Astrocyte (in vitro differentiated cells and primary cell): Measurements from ENCODE around the gene ARHGAP28. TPM values are rescaled to one million over a fixed set of nuclear protein-coding genes. Genes with fewer than 3 reads are reported as not detected.

Experiments used
- DNase-seq: peaks from one replicate; pipeline ENCODE4 v3.0.0-alpha.2; 2010; ENCODE audit warnings: low read depth
- FAIRE-seq: peaks from 2 replicates; lab custom pipeline; 2011; peaks lifted over from hg19 to GRCh38; lab: Jason Lieb, UNC
- H2AFZ ChIP-seq: 2 replicates; pipeline ENCODE4 v1.6.0; 2012; ENCODE audit warnings: low read depth, low read length, inconsistent platforms
- H3K27ac ChIP-seq: 2 replicates; pipeline ENCODE4 v1.5.1; 2011; ENCODE audit warnings: low read depth, low read length, inconsistent platforms
- H3K27me3 ChIP-seq: 2 replicates; pipeline ENCODE4 v1.6.0; 2011; ENCODE audit warnings: low read length, inconsistent platforms; ENCODE audit not compliant: insufficient read depth
- H3K36me3 ChIP-seq: 2 replicates; pipeline ENCODE4 v1.5.1; 2011; ENCODE audit warnings: low read length, inconsistent platforms; ENCODE audit not compliant: insufficient read depth
- H3K4me1 ChIP-seq: 2 replicates; pipeline ENCODE4 v1.5.1; 2011; ENCODE audit warnings: low read length, inconsistent platforms; ENCODE audit not compliant: insufficient read depth
- H3K4me2 ChIP-seq: 2 replicates; pipeline ENCODE4 v1.6.0; 2012; ENCODE audit warnings: low read length, inconsistent platforms
- H3K4me3 ChIP-seq: 2 replicates; pipeline ENCODE4 v1.5.1; 2011; ENCODE audit warnings: low read depth, mild to moderate bottlenecking, low read length, inconsistent platforms; ENCODE audit not compliant: insufficient read depth
- H3K79me2 ChIP-seq: 2 replicates; pipeline ENCODE4 v1.6.0; 2012; ENCODE audit warnings: mild to moderate bottlenecking, low read length, inconsistent platforms; ENCODE audit not compliant: insufficient read depth
- H3K9ac ChIP-seq: 2 replicates; pipeline ENCODE4 v1.6.0; 2012; ENCODE audit warnings: mild to moderate bottlenecking, low read length, inconsistent platforms
- H3K9me3 ChIP-seq: 2 replicates; pipeline ENCODE4 v1.5.1; 2012; ENCODE audit warnings: low read depth, mild to moderate bottlenecking, low read length, inconsistent platforms; ENCODE audit not compliant: insufficient read depth
- H4K20me1 ChIP-seq: 2 replicates; pipeline ENCODE4 v1.6.0; 2012; ENCODE audit warnings: low read length, inconsistent platforms; ENCODE audit not compliant: insufficient read depth
- H3K27ac Mint-ChIP-seq: one replicate; pipeline ENCODE4 v1.8.0; 2021; ENCODE audit warnings: mild to moderate bottlenecking, mixed read lengths; ENCODE audit not compliant: unreplicated experiment
- H3K27me3 Mint-ChIP-seq: one replicate; pipeline ENCODE4 v1.8.0; 2021; ENCODE audit warnings: low read depth, mixed read lengths; ENCODE audit not compliant: unreplicated experiment
- H3K36me3 Mint-ChIP-seq: one replicate; pipeline ENCODE4 v1.8.0; 2021; ENCODE audit warnings: low read depth, mixed read lengths; ENCODE audit not compliant: unreplicated experiment
- H3K4me1 Mint-ChIP-seq: one replicate; pipeline ENCODE4 v1.8.0; 2021; ENCODE audit warnings: low read depth, mixed read lengths; ENCODE audit not compliant: unreplicated experiment
- H3K4me3 Mint-ChIP-seq: one replicate; pipeline ENCODE4 v1.8.0; 2021; ENCODE audit warnings: mild to moderate bottlenecking, moderate library complexity, mixed read lengths; ENCODE audit not compliant: unreplicated experiment
- H3K9me3 Mint-ChIP-seq: one replicate; pipeline ENCODE4 v1.8.0; 2021; ENCODE audit warnings: mild to moderate bottlenecking, mixed read lengths; ENCODE audit not compliant: unreplicated experiment
- CTCF ChIP-seq: IDR thresholded peaks from 2 replicates; pipeline ENCODE4 v1.5.1; 2011; ENCODE audit warnings: low read depth, mild to moderate bottlenecking, inconsistent platforms, low read length, moderate library complexity; ENCODE audit not compliant: insufficient read depth
- EZH2 ChIP-seq: IDR thresholded peaks from 2 replicates; pipeline ENCODE4 v1.6.1; 2012; ENCODE audit warnings: mild to moderate bottlenecking, low read length, inconsistent platforms; ENCODE audit not compliant: insufficient read depth
- total RNA-seq: library from RNA; stranded (reverse); gene quantifications from 2 replicates; pipeline ENCODE4 v1.2.1, GENCODE V29; 2021

Gene ARHGAP28
- total RNA-seq, 1 donor from 2014 or later = 15.5 TPM

- DNase-seq (no peak), FAIRE-seq (no peak)
- no peaks in the 10 kb centered on the region for H3K79me2 ChIP-seq
- no peak overlapping the region for H3K27ac ChIP-seq
- H3K4me1 Mint-ChIP-seq = peaks cover 28% of the 10 kb centered on the region
- H3K4me1 ChIP-seq = no peaks in the 10 kb centered on the region
- H3K4me3 ChIP-seq = no peak overlapping the region
- H3K27ac Mint-ChIP-seq = peak overlapping the region; percentile 44
- no peaks in the 10 kb centered on the region for H3K36me3 Mint-ChIP-seq
- H3K4me3 Mint-ChIP-seq = no peak overlapping the region
- H3K27me3 Mint-ChIP-seq = no peaks in the 10 kb centered on the region
- no peaks in the 10 kb centered on the region for H3K36me3 ChIP-seq
- TF ChIP-seq EZH2 = no peak
- no peaks in the 10 kb centered on the region for H3K9me3 ChIP-seq
- no peaks in the 10 kb centered on the region for H3K9me3 Mint-ChIP-seq
- H3K27me3 ChIP-seq = no peaks in the 10 kb centered on the region
- H2AFZ ChIP-seq = no peak overlapping the region
- H3K4me2 ChIP-seq = no peak overlapping the region
- no peaks in the 10 kb centered on the region for H4K20me1 ChIP-seq
- H3K9ac ChIP-seq = no peak overlapping the region
Measured at GRCh38 chr18:6722690-6723089, 6.8 kb upstream of the ARHGAP28 start.

GRCh38 chr18:6724331-6724730 is 5.2 kb upstream of the ARHGAP28 start:
- H3K4me2 ChIP-seq = no peak overlapping the region
- H3K36me3 ChIP-seq = no peaks in the 10 kb centered on the region
- no peaks in the 10 kb centered on the region for H4K20me1 ChIP-seq
- Mint-ChIP-seq H3K9me3 (no peaks in the 10 kb centered on the region), H3K27me3 (no peaks in the 10 kb centered on the region), H3K4me1 (peaks cover 17% of the 10 kb centered on the region), H3K36me3 (no peaks in the 10 kb centered on the region), H3K27ac (no peak overlapping the region), H3K4me3 (no peak overlapping the region)
- H3K4me1 ChIP-seq = peaks cover 3% of the 10 kb centered on the region
- no peak overlapping the region for H3K9ac ChIP-seq
- no peak overlapping the region for H2AFZ ChIP-seq
- H3K27me3 ChIP-seq = no peaks in the 10 kb centered on the region
- H3K4me3 ChIP-seq = no peak overlapping the region
- FAIRE-seq = no peak
- no peak for DNase-seq
- no peak overlapping the region for H3K27ac ChIP-seq
- H3K79me2 ChIP-seq = no peaks in the 10 kb centered on the region
- TF ChIP-seq CTCF (no peak), EZH2 (no peak)
- H3K9me3 ChIP-seq = no peaks in the 10 kb centered on the region

GRCh38 chr18:6728331-6728730 is 1.2 kb upstream of the ARHGAP28 start:
- DNase-seq = no peak
- no peaks in the 10 kb centered on the region for H3K36me3 Mint-ChIP-seq
- H3K27ac Mint-ChIP-seq = peak overlapping the region; percentile 93
- no peaks in the 10 kb centered on the region for H3K27me3 ChIP-seq
- FAIRE-seq = no peak
- H3K36me3 ChIP-seq = no peaks in the 10 kb centered on the region
- H3K4me1 Mint-ChIP-seq = peaks cover 19% of the 10 kb centered on the region
- no peak overlapping the region for H3K9ac ChIP-seq
- H3K4me2 ChIP-seq = no peak overlapping the region
- no peak overlapping the region for H3K27ac ChIP-seq
- no peaks in the 10 kb centered on the region for H3K27me3 Mint-ChIP-seq
- H3K4me3 ChIP-seq = no peak overlapping the region
- H3K79me2 ChIP-seq = no peaks in the 10 kb centered on the region
- no peaks in the 10 kb centered on the region for H4K20me1 ChIP-seq
- no peak overlapping the region for H2AFZ ChIP-seq
- no peaks in the 10 kb centered on the region for H3K9me3 ChIP-seq
- H3K4me3 Mint-ChIP-seq = peak overlapping the region; percentile 95
- H3K9me3 Mint-ChIP-seq = no peaks in the 10 kb centered on the region
- no peak for TF ChIP-seq EZH2
- TF ChIP-seq CTCF = no peak
- H3K4me1 ChIP-seq = peaks cover 19% of the 10 kb centered on the region
